Right lobe of liver (tissue), 4 donors: ENCODE results near the gene TRIP6.

Source experiments
- CTCF ChIP-seq, 4 donors: fragments of 200-600 bp in 3 of 4; fragments of 450-650 bp in 1 of 4; IDR thresholded peaks; one replicate each; pipeline versions ENCODE4 v1.5.1 to v1.8.0; 2016 to 2022; ENCODE audit warnings: antibody characterized with exemption in 4 of 4, mild to moderate bottlenecking in 2 of 4
- POLR2A ChIP-seq: fragments of 450-650 bp; IDR thresholded peaks from one replicate; pipeline ENCODE4 v1.6.1; 2017; ENCODE audit warnings: antibody characterized with exemption, mild to moderate bottlenecking
- donor health status: DM: no; HTN: no; CAD: no.
- donor health status: DM: no; HTN: no; CAD: no.
- donor health status: DM: no; HTN: yes; CAD: no.

GRCh38 chr7:100896732-100897608 lies 29.8 kb downstream of the TRIP6 start:
- TF ChIP-seq CTCF (IDR thresholded peaks at IDR 0.05) (peak; percentile 74 to 89 (median 79)), POLR2A (no peak)
